Thyroid gland (tissue), 4 donors: ENCODE data around the gene LPAR1. TPM values are rescaled to one million over a fixed set of nuclear protein-coding genes. Genes with fewer than 3 reads are reported as not detected.

Experiments used
- DNase-seq, 2 donors: peaks; one replicate each; pipeline ENCODE4 v3.0.0-alpha.2; 2019
- H3K27ac ChIP-seq, 3 donors: fragments of 200-600 bp; sonication (generic); 1 replicate in 2 of 3; 2 replicates in 1 of 3; pipeline ENCODE4 v1.5.1; 2016 to 2019; ENCODE audit warnings: mild to moderate bottlenecking in 1 of 3, moderate library complexity in 1 of 3
- H3K27me3 ChIP-seq: fragments of 200-600 bp; sonication (generic); one replicate; pipeline ENCODE4 v1.5.1; 2019
- H3K36me3 ChIP-seq, 2 donors: fragments of 200-600 bp; sonication (generic); one replicate each; pipeline ENCODE4 v1.5.1; 2016 to 2019
- H3K4me1 ChIP-seq, 2 donors: fragments of 200-600 bp; sonication (generic); one replicate each; pipeline ENCODE4 v1.5.1; 2017 to 2019
- H3K4me3 ChIP-seq, 3 donors: fragments of 200-600 bp; sonication (generic); replicated peaks in 1 of 3; 1 replicate in 2 of 3; 2 replicates in 1 of 3; pipeline ENCODE4 v1.5.1; 2016; ENCODE audit warnings: mild to moderate bottlenecking in 1 of 3
- H3K9me3 ChIP-seq: fragments of 200-600 bp; sonication (generic); one replicate; pipeline ENCODE4 v1.5.1; 2017
- CTCF ChIP-seq, 6 experiments: fragments of 200-600 bp in 3 of 6; fragments of 450-650 bp in 3 of 6; sonication (generic) in 3 of 6; IDR thresholded peaks; one replicate each; pipeline ENCODE4 v1.5.1; 2016 to 2019; ENCODE audit warnings: antibody characterized with exemption in 6 of 6, mild to moderate bottlenecking in 2 of 6, inconsistent platforms in 1 of 6, moderate library complexity in 1 of 6
- POLR2A ChIP-seq, 2 donors: fragments of 450-650 bp; IDR thresholded peaks; one replicate each; pipeline ENCODE4 v1.6.1; 2017; ENCODE audit warnings: antibody characterized with exemption in 2 of 2, mild to moderate bottlenecking in 2 of 2, moderate library complexity in 1 of 2
- WGBS, 2 donors: methylation state at CpG; one replicate each; pipeline ENCODE4 v1.1.5; 2017; 5-methylcytosine and 5-hydroxymethylcytosine counted together
- intact Hi-C: fragments of 100-400 bp; cut with DNase I; formaldehyde crosslinking; loops from one replicate; pipeline ENCODE4 v1.15.1; 2023
- total RNA-seq, 4 donors: library from RNA; depleted of rRNA; stranded (reverse); fragments of >200 nt; gene quantifications; one replicate each; pipeline ENCODE4 v1.2.3, GENCODE V29; 2016

Gene LPAR1
- total RNA-seq, 4 donors from 2014 or later: 40.8 to 98.5 (median 56.4) TPM

- no peak for TF ChIP-seq POLR2A (IDR thresholded peaks at IDR 0.05)
- TF ChIP-seq CTCF (IDR thresholded peaks at IDR 0.05): no peak
- no peaks in the 10 kb centered on the region for H3K27me3 ChIP-seq
- no peak for DNase-seq
- no peak overlapping the region for H3K4me3 ChIP-seq
- no peaks in the 10 kb centered on the region for H3K9me3 ChIP-seq
- peaks cover 6 to 20% of the 10 kb centered on the region in 2 donors for H3K4me1 ChIP-seq
- no peaks in the 10 kb centered on the region for H3K36me3 ChIP-seq
- no peak overlapping the region for H3K27ac ChIP-seq
- intact Hi-C loops: no loop called here
- 83 to 98% methylated on average over 5 of the region's 5 CpGs for whole genome bisulfite sequencing, 2 donors
These were observed 116.6 kb downstream of the LPAR1 start for GRCh38 chr9:110921705-110922104.

GRCh38 chr9:110919609-110920008 lies 118.7 kb downstream of the LPAR1 start:
- no peaks in the 10 kb centered on the region for H3K9me3 ChIP-seq
- peak overlapping the region; percentile 41 to 58 (median 58) for H3K27ac ChIP-seq
- no peaks in the 10 kb centered on the region for H3K27me3 ChIP-seq
- intact Hi-C loops: no loop called here
- DNase-seq: no peak
- no peak for TF ChIP-seq CTCF (IDR thresholded peaks at IDR 0.05)
- TF ChIP-seq POLR2A (IDR thresholded peaks at IDR 0.05): no peak
- peaks cover 5 to 20% of the 10 kb centered on the region in 2 donors for H3K4me1 ChIP-seq
- H3K36me3 ChIP-seq: no peaks in the 10 kb centered on the region
- 70 to 75% methylated on average over 3 of the region's 3 CpGs for WGBS, 2 donors
- no peak overlapping the region for H3K4me3 ChIP-seq

- Histone ChIP-seq H3K27ac (peak overlapping the region in 2 of 3 donors; percentile 58), H3K36me3 (no peaks in the 10 kb centered on the region), H3K4me3 (no peak overlapping the region), H3K4me1 (peaks cover 5 to 20% of the 10 kb centered on the region in 2 donors), H3K9me3 (no peaks in the 10 kb centered on the region), H3K27me3 (no peaks in the 10 kb centered on the region)
- no peak for DNase-seq
- WGBS, 2 donors: 92 to 95% methylated on average over 3 of the region's 3 CpGs
- intact Hi-C loops: no loop called here
- TF ChIP-seq CTCF (IDR thresholded peaks at IDR 0.05) (no peak), POLR2A (IDR thresholded peaks at IDR 0.05) (no peak)
These were observed 119.2 kb downstream of the LPAR1 start for GRCh38 chr9:110919050-110919435.

DNA sequence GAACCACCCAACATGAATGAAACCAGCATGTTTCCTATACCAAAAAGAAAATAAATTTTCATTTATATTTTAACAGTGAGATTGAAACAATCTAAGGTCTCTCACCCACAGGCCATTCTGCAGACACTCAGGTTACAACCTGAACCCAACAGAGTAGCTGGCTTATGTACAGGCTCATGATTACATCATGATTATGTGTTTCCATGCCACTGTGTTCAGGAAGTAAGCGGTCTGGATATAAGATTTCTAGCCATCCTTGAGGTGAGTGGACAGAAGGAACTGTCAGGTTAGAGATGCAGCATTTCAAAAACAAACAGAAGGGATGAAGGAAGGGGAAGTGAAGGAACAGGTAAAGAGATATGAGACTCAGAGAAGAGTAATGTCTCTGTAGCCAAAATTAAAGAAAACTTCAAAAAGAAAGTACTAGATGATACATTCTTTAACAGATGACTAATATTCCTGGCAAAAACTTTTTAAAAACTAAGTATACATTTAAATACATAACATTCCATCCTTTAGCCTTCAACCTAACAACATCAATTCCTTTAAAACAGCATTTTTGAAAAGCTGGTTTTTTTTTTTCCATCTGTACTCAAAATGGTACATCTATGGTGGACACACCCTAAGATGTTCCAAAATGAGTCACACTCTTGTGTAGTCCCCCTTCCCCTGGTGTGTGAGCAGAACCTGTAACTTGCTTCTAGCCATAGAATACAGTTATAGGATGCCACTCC lies 119.8 kb downstream of the LPAR1 start:
- intact Hi-C loops: no loop called here
- DNase-seq: no peak
- Histone ChIP-seq H3K27me3 (no peaks in the 10 kb centered on the region), H3K9me3 (no peaks in the 10 kb centered on the region), H3K4me1 (peaks cover 5 to 24% of the 10 kb centered on the region in 2 donors), H3K4me3 (no peak overlapping the region), H3K36me3 (no peaks in the 10 kb centered on the region), H3K27ac (peak overlapping the region in 2 of 3 donors; percentile 58)
- TF ChIP-seq POLR2A (IDR thresholded peaks at IDR 0.05) (no peak), CTCF (IDR thresholded peaks at IDR 0.05) (no peak)
- WGBS, 2 donors: 95% methylated on average over 1 of the region's 1 CpG

GRCh38 chr9:110916403-110916802 lies 121.9 kb downstream of the LPAR1 start:
- WGBS, 2 donors: 92 to 94% methylated on average over 2 of the region's 2 CpGs
- no peak for TF ChIP-seq CTCF (IDR thresholded peaks at IDR 0.05)
- no peak for TF ChIP-seq POLR2A (IDR thresholded peaks at IDR 0.05)
- peaks cover 5 to 42% of the 10 kb centered on the region in 2 donors for H3K4me1 ChIP-seq
- H3K27me3 ChIP-seq: no peaks in the 10 kb centered on the region
- DNase-seq: no peak
- no peaks in the 10 kb centered on the region for H3K9me3 ChIP-seq
- H3K27ac ChIP-seq: no peak overlapping the region
- no peak overlapping the region for H3K4me3 ChIP-seq
- intact Hi-C loops: no loop called here
- no peaks in the 10 kb centered on the region for H3K36me3 ChIP-seq
